Transverse colon (tissue), 4 donors: ENCODE data around the gene NEK10.

Experiments used
- POLR2AphosphoS5 ChIP-seq, 3 donors: sonication (generic); formaldehyde crosslinking; IDR thresholded peaks; one replicate each; pipeline ENCODE4 v1.6.1; 2016; ENCODE audit warnings: antibody characterized with exemption in 3 of 3
- TF ChIP-seq, protein P1 (sequence below), 5 experiments: fragments of 200-600 bp in 3 of 5; fragments of 450-650 bp in 2 of 5; sonication (generic) in 3 of 5; IDR thresholded peaks; 1 replicate in 2 of 5; 2 replicates in 3 of 5; pipeline ENCODE4 v1.5.1; 2016 to 2017; ENCODE audit warnings: antibody characterized with exemption in 5 of 5, inconsistent platforms in 3 of 5, mild to moderate bottlenecking in 2 of 5, moderate library complexity in 1 of 5

DNA sequence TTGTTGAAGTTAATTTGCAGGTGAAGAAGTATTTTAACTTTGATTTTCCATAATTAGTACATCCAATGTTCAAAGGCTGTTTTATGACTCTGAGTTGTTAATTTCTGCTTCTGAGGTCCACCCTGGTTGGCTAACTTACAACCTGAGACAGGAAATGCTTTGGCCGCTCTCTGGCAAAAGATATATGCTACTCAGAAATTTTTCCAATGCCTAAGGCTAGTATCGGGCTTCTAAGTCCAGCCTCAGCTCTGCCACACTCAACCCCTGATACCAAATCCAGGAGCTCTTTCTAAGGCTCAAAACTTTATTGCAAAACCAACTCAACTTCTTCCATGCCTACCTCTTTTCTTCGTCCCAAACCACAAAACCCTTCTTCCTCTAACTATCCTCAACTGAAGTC, 192.9 kb downstream of the NEK10 start:
- TF ChIP-seq, protein P1, sequence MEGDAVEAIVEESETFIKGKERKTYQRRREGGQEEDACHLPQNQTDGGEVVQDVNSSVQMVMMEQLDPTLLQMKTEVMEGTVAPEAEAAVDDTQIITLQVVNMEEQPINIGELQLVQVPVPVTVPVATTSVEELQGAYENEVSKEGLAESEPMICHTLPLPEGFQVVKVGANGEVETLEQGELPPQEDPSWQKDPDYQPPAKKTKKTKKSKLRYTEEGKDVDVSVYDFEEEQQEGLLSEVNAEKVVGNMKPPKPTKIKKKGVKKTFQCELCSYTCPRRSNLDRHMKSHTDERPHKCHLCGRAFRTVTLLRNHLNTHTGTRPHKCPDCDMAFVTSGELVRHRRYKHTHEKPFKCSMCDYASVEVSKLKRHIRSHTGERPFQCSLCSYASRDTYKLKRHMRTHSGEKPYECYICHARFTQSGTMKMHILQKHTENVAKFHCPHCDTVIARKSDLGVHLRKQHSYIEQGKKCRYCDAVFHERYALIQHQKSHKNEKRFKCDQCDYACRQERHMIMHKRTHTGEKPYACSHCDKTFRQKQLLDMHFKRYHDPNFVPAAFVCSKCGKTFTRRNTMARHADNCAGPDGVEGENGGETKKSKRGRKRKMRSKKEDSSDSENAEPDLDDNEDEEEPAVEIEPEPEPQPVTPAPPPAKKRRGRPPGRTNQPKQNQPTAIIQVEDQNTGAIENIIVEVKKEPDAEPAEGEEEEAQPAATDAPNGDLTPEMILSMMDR (IDR thresholded peaks at IDR 0.05), result no peak
- no peak for TF ChIP-seq POLR2AphosphoS5 (IDR thresholded peaks at IDR 0.05)
